GM23338 (cell line): ENCODE data around the gene PCDHGA5. TPM values are rescaled to one million over a fixed set of nuclear protein-coding genes. Genes with fewer than 3 reads are reported as not detected.

Experiments
- ATAC-seq: fragments of 200-7000 bp; cut with Tn5 transposase; 3 replicates; pipeline ENCODE4 v1.9.1; 2020
- DNase-seq: peaks from one replicate; pipeline ENCODE4 v3.0.0-alpha.2; 2015; ENCODE audit warnings: low spot score
- H2AFZ ChIP-seq: fragments of 200-600 bp; sonication (generic); 2 replicates; pipeline ENCODE4 v1.8.0; 2016; ENCODE audit warnings: antibody characterized with exemption, mild to moderate bottlenecking, moderate library complexity
- H3F3A ChIP-seq: fragments of 200-600 bp; sonication (generic); replicated peaks from 2 replicates; pipeline ENCODE4 v1.8.0; 2017; ENCODE audit warnings: antibody characterized with exemption, mixed run types, low read depth
- H3K27ac ChIP-seq: fragments of 200-600 bp; sonication (generic); 2 replicates; pipeline ENCODE4 v1.6.1; 2016; ENCODE audit warnings: low read depth
- H3K27me3 ChIP-seq: fragments of 200-600 bp; sonication (generic); 2 replicates; pipeline ENCODE4 v1.8.0; 2016; ENCODE audit warnings: mild to moderate bottlenecking, mixed run types, moderate library complexity; ENCODE audit not compliant: insufficient read depth
- H3K36me3 ChIP-seq: fragments of 200-600 bp; sonication (generic); 2 replicates; pipeline ENCODE4 v1.8.0; 2016; ENCODE audit warnings: mild to moderate bottlenecking; ENCODE audit not compliant: insufficient read depth
- H3K4me1 ChIP-seq: fragments of 200-600 bp; sonication (generic); 2 replicates; pipeline ENCODE4 v1.8.0; 2016; ENCODE audit warnings: mild to moderate bottlenecking, moderate library complexity; ENCODE audit not compliant: insufficient read depth
- H3K4me2 ChIP-seq: fragments of 200-600 bp; sonication (generic); 2 replicates; pipeline ENCODE4 v1.7.1; 2017; ENCODE audit warnings: mixed run types
- H3K4me3 ChIP-seq: fragments of 200-600 bp; sonication (generic); 2 replicates; pipeline ENCODE4 v1.6.1; 2016; ENCODE audit warnings: mixed run types
- H3K79me2 ChIP-seq: fragments of 200-600 bp; sonication (generic); replicated peaks from 2 replicates; pipeline ENCODE4 v1.8.0; 2017; ENCODE audit warnings: mild to moderate bottlenecking; ENCODE audit not compliant: insufficient read depth
- H3K9me2 ChIP-seq: fragments of 200-600 bp; sonication (generic); 2 replicates; pipeline ENCODE4 v1.8.0; 2017; ENCODE audit not compliant: insufficient read depth
- H4K20me1 ChIP-seq: fragments of 200-600 bp; sonication (generic); replicated peaks from 2 replicates; pipeline ENCODE4 v1.8.0; 2017; ENCODE audit warnings: mild to moderate bottlenecking; ENCODE audit not compliant: insufficient read depth
- H3K27ac Mint-ChIP-seq: 2 replicates; pipeline ENCODE4 v1.8.0; 2020; ENCODE audit warnings: inconsistent platforms, mild to moderate bottlenecking, moderate library complexity, mixed read lengths
- H3K27me3 Mint-ChIP-seq: 3 replicates; pipeline ENCODE4 v1.8.0; 2022; ENCODE audit warnings: low read depth, mild to moderate bottlenecking, moderate library complexity, mixed read lengths, inconsistent platforms; ENCODE audit not compliant: insufficient read depth, poor library complexity
- H3K36me3 Mint-ChIP-seq: 3 replicates; pipeline ENCODE4 v1.8.0; 2021; ENCODE audit warnings: low read depth, mild to moderate bottlenecking, inconsistent platforms, moderate library complexity, mixed read lengths
- H3K4me1 Mint-ChIP-seq: 3 replicates; pipeline ENCODE4 v1.8.0; 2020; ENCODE audit warnings: mild to moderate bottlenecking, inconsistent platforms, mixed read lengths
- H3K4me3 Mint-ChIP-seq: 3 replicates; pipeline ENCODE4 v1.8.0; 2021; ENCODE audit warnings: moderate library complexity, mild to moderate bottlenecking, inconsistent platforms, mixed read lengths
- H3K9me3 Mint-ChIP-seq: 3 replicates; pipeline ENCODE4 v1.8.0; 2020; ENCODE audit warnings: moderate library complexity, mild to moderate bottlenecking, inconsistent platforms, mixed read lengths
- CTCF ChIP-seq, 2 experiments: fragments of 200-600 bp in 1 of 2; sonication (generic) in 1 of 2; conservative IDR thresholded peaks; 2 replicates each; pipeline versions ENCODE4 v1.5.1 to v1.6.1; 2016 to 2017; ENCODE audit warnings: antibody characterized with exemption in 2 of 2, low read depth in 2 of 2, mild to moderate bottlenecking in 2 of 2, moderate library complexity in 1 of 2
- NANOG ChIP-seq: IDR thresholded peaks from 2 replicates; pipeline ENCODE4 v1.6.1; 2016; ENCODE audit warnings: antibody characterized with exemption, borderline replicate concordance
- REST ChIP-seq: IDR thresholded peaks from one replicate; pipeline ENCODE4 v1.6.1; 2018; ENCODE audit warnings: antibody characterized with exemption; ENCODE audit not compliant: unreplicated experiment
- ZNF462 ChIP-seq: fragments of 250-450 bp; sonication (Bioruptor Pico); IDR thresholded peaks from 2 replicates; pipeline ENCODE4 v1.5.0; 2020; ENCODE audit warnings: mild to moderate bottlenecking, moderate library complexity
- polyA plus RNA-seq: library from polyadenylated mRNA; unstranded; fragments of >200 nt; fragmentation: Nextera tagmentation; extraction: Ambion mirVana; gene quantifications from 2 replicates; pipeline ENCODE4 v1.2.1, GENCODE V29; 2016
- total RNA-seq: library from RNA; depleted of rRNA; stranded (reverse); fragments of >200 nt; shearing (Covaris generic); gene quantifications from 2 replicates; pipeline ENCODE4 v1.2.3, GENCODE V29; 2014

The PCDHGA5 gene
- total and polyA plus RNA-seq, 2 experiments from 2014 or later = 0.55 to 3.1 TPM

GRCh38 chr5:141412854-141413539 is 49.0 kb downstream of the PCDHGA5 start, which contains the start of gene PCDHGA10:
Gene PCDHGA10 (plus strand): TSS chr5:141412987. CDS start chr5:141413176, 189 bp downstream.
- peak within 1 kb of the TSS; percentile 57 for H2AFZ ChIP-seq
- Mint-ChIP-seq H3K4me3 (peak within 1 kb of the TSS; percentile 90), H3K9me3 (peaks cover 43% of the 10 kb centered on the region), H3K36me3 (peaks cover 46% of the 10 kb centered on the region), H3K4me1 (peaks cover 16% of the 10 kb centered on the region), H3K27me3 (peaks cover 23% of the 10 kb centered on the region), H3K27ac (peak within 1 kb of the TSS; percentile 89)
- no peaks in the 10 kb centered on the region for H3K36me3 ChIP-seq
- peak; percentile 92 for DNase-seq
- H3K4me1 ChIP-seq = peaks cover 5% of the 10 kb centered on the region
- H3K4me3 ChIP-seq = peak within 1 kb of the TSS; percentile 40; the same call in 1 of the 2 replicates
- peak; percentile 57 for ATAC-seq
- 0 out of 2 replicates have a peak, but pooled peaks cover 4% of the 10 kb centered on the region for H3K79me2 ChIP-seq
- no peak within 1 kb of the TSS for H3K27ac ChIP-seq
- no peaks in the 10 kb centered on the region for H3K9me2 ChIP-seq
- TF ChIP-seq NANOG = no peak
- TF ChIP-seq CTCF (conservative IDR thresholded peaks at IDR 0.05; ENCODE audit: low read depth in 2 of 2) = peak; percentile 71 to 74
- TF ChIP-seq ZNF462 (CRISPR knock-in tag) = no peak
- no peak for TF ChIP-seq REST
- peaks cover 7% of the 10 kb centered on the region; the same call in 1 of the 2 replicates for H4K20me1 ChIP-seq
- peaks cover 8% of the 10 kb centered on the region for H3K27me3 ChIP-seq
- H3K4me2 ChIP-seq = peak within 1 kb of the TSS; percentile 45; the same call in 1 of the 2 replicates
- no peaks in the 10 kb centered on the region for H3F3A ChIP-seq
